ENCODE measurements around the gene DSG2. TPM values are rescaled to one million over a fixed set of nuclear protein-coding genes. Genes with fewer than 3 reads are reported as not detected.

DSG2 gene
- total RNA-seq, 2 experiments from 2014 or later = 0.41 to 0.43 TPM

DNA sequence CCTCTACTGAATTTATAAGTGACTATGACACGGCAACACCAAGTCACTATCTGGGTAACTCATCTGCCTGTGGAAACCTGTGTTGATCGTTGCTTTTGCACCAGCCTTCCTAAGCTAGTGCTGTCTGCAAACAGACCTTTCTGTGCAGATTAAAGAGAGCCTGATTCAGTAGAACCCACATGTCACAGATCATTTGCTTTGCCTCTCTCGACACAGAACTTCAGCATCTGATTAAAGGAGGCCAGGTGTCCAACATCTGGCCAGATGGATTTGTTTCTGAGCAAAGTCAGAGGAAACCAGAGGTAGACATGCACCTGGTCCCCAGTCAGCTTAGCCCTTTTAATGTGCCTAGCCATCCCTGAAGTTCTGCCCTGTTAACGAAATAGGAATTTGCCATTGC, 78.7 kb downstream of the DSG2 start:
- no peaks in the 10 kb centered on the region for H3K4me1 Mint-ChIP-seq (ENCODE audit: low read depth)
- TF ChIP-seq, protein P1, sequence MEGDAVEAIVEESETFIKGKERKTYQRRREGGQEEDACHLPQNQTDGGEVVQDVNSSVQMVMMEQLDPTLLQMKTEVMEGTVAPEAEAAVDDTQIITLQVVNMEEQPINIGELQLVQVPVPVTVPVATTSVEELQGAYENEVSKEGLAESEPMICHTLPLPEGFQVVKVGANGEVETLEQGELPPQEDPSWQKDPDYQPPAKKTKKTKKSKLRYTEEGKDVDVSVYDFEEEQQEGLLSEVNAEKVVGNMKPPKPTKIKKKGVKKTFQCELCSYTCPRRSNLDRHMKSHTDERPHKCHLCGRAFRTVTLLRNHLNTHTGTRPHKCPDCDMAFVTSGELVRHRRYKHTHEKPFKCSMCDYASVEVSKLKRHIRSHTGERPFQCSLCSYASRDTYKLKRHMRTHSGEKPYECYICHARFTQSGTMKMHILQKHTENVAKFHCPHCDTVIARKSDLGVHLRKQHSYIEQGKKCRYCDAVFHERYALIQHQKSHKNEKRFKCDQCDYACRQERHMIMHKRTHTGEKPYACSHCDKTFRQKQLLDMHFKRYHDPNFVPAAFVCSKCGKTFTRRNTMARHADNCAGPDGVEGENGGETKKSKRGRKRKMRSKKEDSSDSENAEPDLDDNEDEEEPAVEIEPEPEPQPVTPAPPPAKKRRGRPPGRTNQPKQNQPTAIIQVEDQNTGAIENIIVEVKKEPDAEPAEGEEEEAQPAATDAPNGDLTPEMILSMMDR (IDR thresholded peaks at IDR 0.05) = no peak
- no peak for ATAC-seq
- POLR2A ChIA-PET = no interaction called here
- H3K4me3 Mint-ChIP-seq = no peak overlapping the region
- no peak overlapping the region for H3K27ac Mint-ChIP-seq
- no peak for DNase-seq
- no peaks in the 10 kb centered on the region for H3K36me3 Mint-ChIP-seq (ENCODE audit: low read depth)
- H3K27me3 Mint-ChIP-seq = no peaks in the 10 kb centered on the region
- CTCF ChIA-PET = interaction anchor here (0.8 kb wide), 1 partner anchor 145 kb away, joined by 3 read pairs; no protein-coding TSS in a partner anchor
- intact Hi-C loops (cut with micrococcal nuclease) = no loop called here
- no peaks in the 10 kb centered on the region for H3K9me3 Mint-ChIP-seq

DNA sequence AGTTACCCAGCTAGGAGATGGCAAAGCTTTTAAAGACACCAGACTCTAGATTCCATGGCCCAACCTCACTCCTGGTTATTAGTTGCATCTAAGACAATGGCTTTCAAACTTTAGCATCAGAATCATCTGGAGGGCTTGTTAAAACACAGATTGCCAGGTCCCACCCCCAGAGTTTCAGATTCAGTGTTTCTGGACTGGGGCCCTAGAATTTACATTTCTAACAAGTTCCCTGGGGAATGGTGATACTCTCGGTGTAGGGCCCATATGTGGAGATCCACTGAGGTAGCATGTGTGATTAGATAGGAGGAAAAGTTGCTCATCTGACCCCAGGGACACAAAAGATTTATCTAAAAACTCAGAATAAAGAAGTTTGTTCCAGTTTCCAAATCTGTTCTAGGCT, 79.2 kb downstream of the DSG2 start:
- DNase-seq (no peak), ATAC-seq (no peak)
- ChIA-PET POLR2A (no interaction called here), CTCF (no interaction called here)
- Mint-ChIP-seq H3K9me3 (no peaks in the 10 kb centered on the region), H3K36me3 (ENCODE audit: low read depth) (no peaks in the 10 kb centered on the region), H3K27ac (no peak overlapping the region), H3K4me1 (ENCODE audit: low read depth) (no peaks in the 10 kb centered on the region), H3K4me3 (no peak overlapping the region), H3K27me3 (no peaks in the 10 kb centered on the region)
- intact Hi-C loops (cut with micrococcal nuclease) = no loop called here
- TF ChIP-seq, protein P1 (IDR thresholded peaks at IDR 0.05) = no peak

DNA sequence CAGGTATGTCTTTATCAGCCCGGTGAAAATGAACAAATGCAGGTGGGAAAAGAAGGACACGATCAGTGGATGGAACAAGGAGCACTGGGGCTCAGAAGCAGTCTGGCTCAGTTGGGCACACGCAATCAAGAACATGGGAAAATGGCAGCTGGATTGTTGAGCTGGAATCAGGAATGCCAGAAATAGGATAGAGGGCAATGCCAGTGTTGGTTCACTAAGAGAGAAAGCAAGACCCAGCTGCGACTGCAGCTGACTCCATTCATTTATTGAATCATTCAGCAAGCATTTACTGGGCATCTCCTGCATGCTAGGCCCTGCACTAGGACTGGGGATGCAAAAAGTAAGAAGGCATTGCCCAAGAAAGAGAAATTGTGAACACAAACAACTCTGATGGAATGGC, 80.1 kb downstream of the DSG2 start:
- POLR2A ChIA-PET = no interaction called here
- TF ChIP-seq, protein P1 (IDR thresholded peaks at IDR 0.05) = no peak
- H3K27ac Mint-ChIP-seq = no peak overlapping the region

DNA sequence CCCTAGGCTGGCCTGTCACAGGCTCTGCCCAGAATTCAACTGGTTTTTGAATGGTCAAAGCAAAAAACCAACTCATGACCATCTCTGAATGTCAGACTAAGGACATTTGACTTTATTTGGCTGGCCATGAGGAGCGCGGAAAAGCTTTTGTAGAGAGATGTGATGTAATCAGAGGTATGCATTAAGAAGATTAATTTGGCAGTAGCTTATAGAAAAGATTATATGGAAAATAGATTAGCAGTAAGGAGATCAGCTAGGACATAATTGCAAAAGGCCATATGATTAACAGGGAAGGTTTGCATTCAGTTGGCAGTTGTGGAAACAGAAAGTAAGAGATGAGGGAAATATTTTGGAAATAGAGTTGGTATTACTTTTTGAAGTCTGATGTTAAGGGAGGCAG, 81.4 kb downstream of the DSG2 start:
- CTCF ChIA-PET = interaction anchor here (1.7 kb wide), 1 partner anchor 143 kb away, joined by 6 read pairs; no protein-coding TSS in a partner anchor
- ATAC-seq (no peak), DNase-seq (no peak)
- H3K4me3 Mint-ChIP-seq = no peak overlapping the region
- TF ChIP-seq, protein P1 (IDR thresholded peaks at IDR 0.05) = no peak
- H3K9me3 Mint-ChIP-seq = no peaks in the 10 kb centered on the region
- no peak overlapping the region for H3K27ac Mint-ChIP-seq
- intact Hi-C loops (cut with micrococcal nuclease) = no loop called here
- POLR2A ChIA-PET = no interaction called here
- no peaks in the 10 kb centered on the region for H3K4me1 Mint-ChIP-seq (ENCODE audit: low read depth)
- no peaks in the 10 kb centered on the region for H3K27me3 Mint-ChIP-seq
- H3K36me3 Mint-ChIP-seq (ENCODE audit: low read depth) = no peaks in the 10 kb centered on the region

More for the DNA sequence above, 80.1 kb downstream of the DSG2 start:
- no peak for DNase-seq
- H3K9me3 Mint-ChIP-seq = no peaks in the 10 kb centered on the region
- intact Hi-C loops (cut with micrococcal nuclease) = no loop called here
- H3K4me1 Mint-ChIP-seq (ENCODE audit: low read depth) = no peaks in the 10 kb centered on the region
- no peaks in the 10 kb centered on the region for H3K36me3 Mint-ChIP-seq (ENCODE audit: low read depth)
- CTCF ChIA-PET = no interaction called here
- H3K27me3 Mint-ChIP-seq = no peaks in the 10 kb centered on the region
- H3K4me3 Mint-ChIP-seq = no peak overlapping the region
- ATAC-seq = no peak

DNA sequence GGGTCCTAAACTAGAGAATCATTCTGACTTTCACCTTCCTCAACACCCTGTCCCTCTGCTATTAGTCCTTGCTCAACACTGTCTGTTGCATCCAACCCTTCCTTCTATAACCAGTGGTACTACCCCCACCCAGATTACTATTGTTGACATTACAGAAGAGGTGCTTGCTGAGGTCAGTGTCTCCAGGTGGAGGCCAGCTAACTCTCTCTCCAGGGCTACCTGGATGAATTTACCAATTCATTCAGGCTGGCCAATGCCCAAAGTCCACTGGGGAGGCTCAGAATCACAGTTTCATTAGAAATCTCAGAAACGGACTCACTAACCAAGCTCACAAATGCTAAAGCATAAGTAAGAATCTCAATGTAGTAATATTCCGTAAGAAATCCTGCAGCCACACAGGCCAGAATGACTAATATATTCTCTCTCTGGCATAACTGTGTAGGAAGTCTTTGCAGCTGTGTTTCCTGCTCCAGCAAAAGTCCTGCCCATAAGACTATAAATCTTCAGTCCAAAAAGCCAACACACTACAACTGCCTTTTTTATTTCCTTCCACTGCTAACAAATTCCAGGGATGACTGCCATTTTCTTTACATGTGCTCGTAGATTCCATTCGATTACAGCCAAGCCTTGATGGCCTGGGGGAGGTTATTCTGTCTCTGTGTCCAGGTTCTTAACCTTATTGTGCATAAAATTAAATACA, 83.7 kb downstream of the DSG2 start:
- Mint-ChIP-seq H3K27me3 (no peaks in the 10 kb centered on the region), H3K4me1 (ENCODE audit: low read depth) (no peaks in the 10 kb centered on the region), H3K27ac (no peak overlapping the region), H3K36me3 (ENCODE audit: low read depth) (no peaks in the 10 kb centered on the region), H3K4me3 (no peak overlapping the region), H3K9me3 (no peaks in the 10 kb centered on the region)
- TF ChIP-seq, protein P1 (IDR thresholded peaks at IDR 0.05) = no peak
- intact Hi-C loops (cut with micrococcal nuclease) = no loop called here
- DNase-seq = no peak
- ATAC-seq = no peak
- ChIA-PET POLR2A (no interaction called here), CTCF (no interaction called here)
